GM19043 (cell line): Measurements from ENCODE around the gene VRTN.
"Not testable (repeated sequence)": the region's sequence is repeated elsewhere in the genome, so short reads cannot be mapped to it uniquely, and the experiment has no call there.

ENCODE experiments used
- ATAC-seq: cut with Tn5 transposase; IDR thresholded peaks from one replicate; pipeline ENCODE4 v1.9.1; 2021; ENCODE audit warnings: low read depth; ENCODE audit not compliant: unreplicated experiment

VRTN gene, protein sequence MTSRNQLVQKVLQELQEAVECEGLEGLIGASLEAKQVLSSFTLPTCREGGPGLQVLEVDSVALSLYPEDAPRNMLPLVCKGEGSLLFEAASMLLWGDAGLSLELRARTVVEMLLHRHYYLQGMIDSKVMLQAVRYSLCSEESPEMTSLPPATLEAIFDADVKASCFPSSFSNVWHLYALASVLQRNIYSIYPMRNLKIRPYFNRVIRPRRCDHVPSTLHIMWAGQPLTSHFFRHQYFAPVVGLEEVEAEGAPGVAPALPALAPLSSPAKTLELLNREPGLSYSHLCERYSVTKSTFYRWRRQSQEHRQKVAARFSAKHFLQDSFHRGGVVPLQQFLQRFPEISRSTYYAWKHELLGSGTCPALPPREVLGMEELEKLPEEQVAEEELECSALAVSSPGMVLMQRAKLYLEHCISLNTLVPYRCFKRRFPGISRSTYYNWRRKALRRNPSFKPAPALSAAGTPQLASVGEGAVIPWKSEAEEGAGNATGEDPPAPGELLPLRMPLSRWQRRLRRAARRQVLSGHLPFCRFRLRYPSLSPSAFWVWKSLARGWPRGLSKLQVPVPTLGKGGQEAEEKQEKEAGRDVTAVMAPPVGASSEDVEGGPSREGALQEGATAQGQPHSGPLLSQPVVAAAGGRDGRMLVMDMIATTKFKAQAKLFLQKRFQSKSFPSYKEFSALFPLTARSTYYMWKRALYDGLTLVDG

GRCh38 chr14:74348241-74348734 is at the start of gene VRTN:
Gene VRTN, plus strand, starts transcription at chr14:74348471. Its CDS starts 8,313 bp downstream, at chr14:74356784.
- ATAC-seq: no peak

- ATAC-seq: no peak
Measured at GRCh38 chr14:74299061-74299545, 49.2 kb upstream of the VRTN start.

- ATAC-seq: no peak
Measured at GRCh38 chr14:74301594-74302151, 46.6 kb upstream of the VRTN start.

DNA sequence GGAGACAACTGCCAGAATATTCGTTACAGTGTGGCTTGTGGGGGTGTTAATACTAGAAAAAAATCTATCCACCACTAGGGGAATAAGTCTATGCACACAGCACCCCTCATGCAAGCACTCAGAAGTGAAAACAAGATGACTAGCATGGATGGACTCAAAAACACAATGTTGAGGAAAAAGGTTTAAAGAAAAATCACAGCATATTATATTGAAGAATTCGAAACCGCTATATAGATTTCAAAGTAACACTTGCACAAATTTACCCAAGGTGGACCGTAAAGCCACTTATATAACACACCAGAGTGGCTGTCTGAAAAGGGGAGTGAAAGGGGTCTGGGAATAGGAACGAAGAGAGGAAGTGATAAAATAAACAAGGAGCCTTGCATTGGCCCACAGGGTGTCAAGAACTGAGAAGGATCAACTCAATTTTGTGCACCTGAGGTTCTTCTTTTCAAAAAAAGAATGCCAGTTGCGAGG is 46.1 kb upstream of the VRTN start:
- no peak for ATAC-seq

- ATAC-seq: peak; percentile 97
Measured at GRCh38 chr14:74302634-74303569, 45.4 kb upstream of the VRTN start, which contains the start of gene ABCD4. Gene ABCD4, minus strand, starts transcription at chr14:74302934. Its CDS starts 22 bp downstream, at chr14:74302912.

DNA sequence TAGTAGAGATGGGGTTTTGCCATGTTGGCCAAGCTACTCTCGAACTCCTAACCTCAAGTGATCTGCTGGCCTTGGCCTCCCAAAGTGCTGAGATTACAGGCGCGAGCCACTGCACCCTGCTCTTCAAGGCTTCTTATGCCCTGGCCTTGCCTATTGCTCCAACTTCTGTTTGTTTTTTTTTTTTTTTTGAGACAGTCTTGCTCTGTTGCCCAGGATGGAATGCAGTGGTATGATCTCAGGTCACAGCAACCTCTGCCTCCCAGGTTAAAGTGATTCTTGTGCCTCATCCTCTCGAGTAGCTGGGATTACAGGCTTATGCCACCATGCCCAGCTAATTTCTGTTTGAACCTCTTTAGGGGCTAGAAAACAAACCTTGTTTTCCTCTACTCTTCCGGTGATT is 39.6 kb upstream of the VRTN start:
- ATAC-seq: no peak

GRCh38 chr14:74309125-74310022 is 38.9 kb upstream of the VRTN start:
- no peak for ATAC-seq

DNA sequence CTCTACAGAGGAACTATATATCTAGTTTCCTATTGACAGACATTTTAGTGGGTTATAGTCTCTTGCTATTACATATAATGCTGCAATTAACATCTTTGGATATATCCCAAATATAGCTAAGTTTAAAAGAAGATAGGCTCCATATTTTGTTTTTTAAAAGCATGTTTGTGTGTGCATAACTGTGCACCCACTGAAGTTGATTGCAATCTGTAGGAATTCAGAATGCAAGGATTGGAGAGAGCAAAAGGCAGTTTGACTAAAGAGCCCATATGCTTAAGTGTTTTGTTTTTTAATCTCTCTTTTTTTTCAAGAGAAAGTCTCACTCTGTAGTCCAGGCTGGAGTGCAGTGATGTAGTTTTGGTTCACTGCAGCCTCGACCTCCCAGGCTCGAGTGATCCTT is 36.1 kb upstream of the VRTN start:
- ATAC-seq: no peak

GRCh38 chr14:74313601-74314000 is 34.7 kb upstream of the VRTN start:
- ATAC-seq: no peak

DNA sequence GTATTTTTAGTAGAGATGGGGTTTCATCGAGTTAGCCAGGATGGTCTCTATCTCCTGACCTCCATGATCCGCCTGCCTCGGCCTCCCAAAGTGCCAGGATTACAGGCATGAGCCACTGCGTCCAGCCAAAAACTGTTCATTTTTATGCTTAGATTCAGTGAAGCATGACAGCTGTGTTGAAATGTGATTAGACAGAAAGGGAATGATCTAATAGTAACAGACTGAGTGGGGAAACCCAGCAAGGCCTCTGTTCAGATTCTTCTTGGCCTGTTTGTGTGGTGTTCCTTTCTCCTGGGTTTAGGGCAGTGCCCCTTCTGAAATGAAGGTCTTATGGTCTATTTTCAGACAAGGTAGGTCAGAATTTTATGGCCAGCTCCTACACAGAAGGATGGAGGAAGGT is 33.7 kb upstream of the VRTN start:
- ATAC-seq: no peak

- ATAC-seq: no peak
Measured at GRCh38 chr14:74324931-74325361, 23.3 kb upstream of the VRTN start.

- ATAC-seq: no peak
Measured at GRCh38 chr14:74325446-74325845, 22.8 kb upstream of the VRTN start.

DNA sequence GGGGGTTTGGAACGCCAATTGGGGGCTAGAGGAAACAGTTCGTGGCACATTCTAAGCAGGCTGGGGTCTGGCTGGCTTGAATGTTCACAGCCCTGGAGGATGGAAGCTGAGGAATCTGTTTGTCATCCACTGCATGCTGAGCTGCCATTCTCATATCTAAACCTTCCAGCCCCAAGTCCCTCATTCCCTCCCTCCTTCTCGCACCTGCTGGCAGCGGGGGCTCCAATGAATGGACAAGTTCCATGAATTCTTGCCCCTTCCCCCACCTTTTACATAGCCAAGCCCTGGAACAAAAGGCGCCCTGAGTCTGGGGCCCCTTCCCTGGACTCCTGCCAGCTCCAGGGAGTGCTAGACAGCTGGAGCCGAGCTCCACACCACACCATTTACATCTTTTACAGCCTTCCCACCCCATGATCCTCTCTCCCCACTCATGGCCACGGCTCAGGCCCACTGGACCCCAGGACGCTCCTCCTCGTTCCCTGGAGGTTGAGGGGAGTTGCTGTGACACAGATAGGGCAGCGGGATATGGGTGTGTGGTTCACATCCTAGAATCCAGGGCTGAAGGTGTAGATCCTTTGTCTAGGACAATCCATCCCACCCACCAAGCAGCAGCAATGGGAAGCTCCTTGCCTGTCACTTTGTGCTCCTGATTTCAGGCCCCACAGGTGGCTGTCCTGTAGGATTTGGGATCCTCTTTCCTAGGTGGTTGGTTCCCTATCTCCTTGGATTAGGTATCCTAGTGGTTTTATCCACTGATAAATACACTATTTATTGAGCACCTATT is 21.7 kb upstream of the VRTN start:
- ATAC-seq: no peak

GRCh38 chr14:74329950-74330552 is 18.2 kb upstream of the VRTN start:
- not testable (repeated sequence) for ATAC-seq

- ATAC-seq: no peak
Measured at GRCh38 chr14:74333909-74334308, 14.4 kb upstream of the VRTN start.

DNA sequence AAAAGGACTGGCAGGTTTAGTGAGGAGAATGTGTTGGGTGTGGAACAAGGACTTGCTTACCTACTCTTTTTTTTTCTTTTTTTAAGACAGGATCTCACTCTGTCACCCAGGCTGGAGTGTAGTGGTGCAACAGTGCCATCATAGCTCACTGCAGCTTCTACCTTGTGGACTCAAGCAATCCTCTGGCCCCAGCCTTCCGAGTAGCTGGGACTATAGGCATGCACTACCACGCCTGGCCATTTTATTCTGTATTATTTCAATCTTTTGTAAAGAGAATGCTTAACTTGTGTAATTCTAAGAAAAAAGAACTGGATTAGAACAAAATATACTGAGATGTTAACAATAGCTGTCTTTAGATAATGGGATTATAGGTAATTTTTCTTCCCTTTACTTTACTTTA is 1.9 kb upstream of the VRTN start:
- no peak for ATAC-seq

GRCh38 chr14:74347097-74347794 is 1.0 kb upstream of the VRTN start:
- ATAC-seq: no peak
